ENCODE results near the gene ANXA3. TPM values are rescaled to one million over a fixed set of nuclear protein-coding genes. Genes with fewer than 3 reads are reported as not detected.

Gene ANXA3
- total RNA-seq, 2 donors from 2014 or later = 17.9 to 24.0 TPM

GRCh38 chr4:78634011-78634664, 82.6 kb downstream of the ANXA3 start:
- Histone ChIP-seq H3K9me3 (no peaks in the 10 kb centered on the region), H3K27me3 (replicated peaks; ENCODE audit: insufficient read depth) (no peaks in the 10 kb centered on the region), H3K4me1 (ENCODE audit: control insufficient read depth in 1 of 2, low read depth in 2 of 2) (peaks cover 8 to 20% of the 10 kb centered on the region in 2 donors), H3K4me3 (peak overlapping the region; percentile 18), H3K27ac (peak overlapping the region; percentile 52 to 83), H3K36me3 (no peaks in the 10 kb centered on the region)
- DNase-seq (ENCODE audit: low spot score) (peak; percentile 38), ATAC-seq (ENCODE audit: insufficient number of reproducible peaks, low FRiP score, low read depth) (peak; percentile 94)
- TF ChIP-seq, protein P1, sequence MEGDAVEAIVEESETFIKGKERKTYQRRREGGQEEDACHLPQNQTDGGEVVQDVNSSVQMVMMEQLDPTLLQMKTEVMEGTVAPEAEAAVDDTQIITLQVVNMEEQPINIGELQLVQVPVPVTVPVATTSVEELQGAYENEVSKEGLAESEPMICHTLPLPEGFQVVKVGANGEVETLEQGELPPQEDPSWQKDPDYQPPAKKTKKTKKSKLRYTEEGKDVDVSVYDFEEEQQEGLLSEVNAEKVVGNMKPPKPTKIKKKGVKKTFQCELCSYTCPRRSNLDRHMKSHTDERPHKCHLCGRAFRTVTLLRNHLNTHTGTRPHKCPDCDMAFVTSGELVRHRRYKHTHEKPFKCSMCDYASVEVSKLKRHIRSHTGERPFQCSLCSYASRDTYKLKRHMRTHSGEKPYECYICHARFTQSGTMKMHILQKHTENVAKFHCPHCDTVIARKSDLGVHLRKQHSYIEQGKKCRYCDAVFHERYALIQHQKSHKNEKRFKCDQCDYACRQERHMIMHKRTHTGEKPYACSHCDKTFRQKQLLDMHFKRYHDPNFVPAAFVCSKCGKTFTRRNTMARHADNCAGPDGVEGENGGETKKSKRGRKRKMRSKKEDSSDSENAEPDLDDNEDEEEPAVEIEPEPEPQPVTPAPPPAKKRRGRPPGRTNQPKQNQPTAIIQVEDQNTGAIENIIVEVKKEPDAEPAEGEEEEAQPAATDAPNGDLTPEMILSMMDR (IDR thresholded peaks at IDR 0.05) = no peak

DNA sequence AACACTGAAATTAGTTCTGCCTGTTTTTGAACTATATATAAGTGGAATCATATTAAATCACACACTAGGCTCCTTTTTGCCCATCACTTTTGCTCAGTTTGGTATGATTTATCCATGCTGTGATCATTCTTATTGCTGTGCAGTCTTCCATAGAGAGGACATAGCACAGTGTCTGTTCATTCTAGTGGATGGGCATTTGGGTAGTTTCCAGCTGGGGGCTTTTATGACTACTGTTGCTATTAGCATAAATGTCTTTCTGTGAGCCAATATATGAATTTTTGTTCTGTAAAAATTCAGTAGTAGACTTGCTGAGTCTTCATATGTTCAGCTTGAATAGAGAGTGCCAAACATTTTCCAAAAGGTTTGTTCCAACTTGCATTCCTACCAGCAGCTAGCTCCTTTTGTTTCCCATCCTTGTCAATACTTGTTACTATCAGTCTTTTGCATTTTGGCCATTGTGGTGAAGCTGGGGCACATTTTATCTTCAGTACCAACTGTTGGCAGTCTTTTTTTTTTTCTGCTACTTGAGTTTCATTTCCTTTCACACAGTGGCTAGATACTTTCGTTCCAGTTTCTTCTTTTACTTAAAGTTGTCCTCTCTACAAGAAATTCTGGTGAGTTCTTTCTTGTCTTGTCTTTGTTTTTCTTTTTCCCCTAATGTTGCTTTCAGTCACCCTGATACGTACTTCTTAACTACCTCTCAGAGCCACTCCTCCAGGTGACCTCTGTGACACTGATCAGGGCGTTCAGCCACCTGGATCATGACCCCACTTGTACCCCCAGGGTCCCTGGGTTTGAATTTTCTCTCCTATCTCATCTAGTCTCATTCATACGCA, 87.0 kb downstream of the ANXA3 start:
- no peaks in the 10 kb centered on the region for H3K27me3 ChIP-seq (replicated peaks; ENCODE audit: insufficient read depth)
- no peak for DNase-seq (ENCODE audit: low spot score)
- H3K27ac ChIP-seq = no peak overlapping the region
- no peaks in the 10 kb centered on the region for H3K36me3 ChIP-seq
- TF ChIP-seq, protein P1 (IDR thresholded peaks at IDR 0.05) = no peak
- ATAC-seq (ENCODE audit: insufficient number of reproducible peaks, low FRiP score, low read depth) = no peak
- H3K9me3 ChIP-seq = no peaks in the 10 kb centered on the region
- H3K4me1 ChIP-seq (ENCODE audit: control insufficient read depth in 1 of 2, low read depth in 2 of 2) = peaks cover 3 to 12% of the 10 kb centered on the region in 2 donors
- H3K4me3 ChIP-seq = no peak overlapping the region

DNA sequence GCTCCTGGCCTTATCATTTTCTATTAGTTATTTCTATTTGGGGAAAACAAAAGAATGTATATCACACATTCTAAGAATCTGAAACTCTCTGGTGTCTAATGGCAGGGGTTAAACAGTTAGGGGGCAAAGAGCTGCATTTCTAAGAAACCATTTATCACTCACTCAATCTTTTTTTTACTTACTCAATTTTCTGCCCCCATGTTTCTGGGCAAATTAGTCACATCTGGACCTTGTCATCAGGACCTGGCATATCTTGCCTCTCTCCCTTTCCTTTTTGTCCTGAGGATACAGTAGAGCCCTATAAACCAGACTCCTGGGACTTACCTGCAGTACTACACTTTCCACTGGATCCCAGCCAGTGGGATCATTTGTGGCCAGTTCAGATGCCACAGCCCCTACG, 89.1 kb downstream of the ANXA3 start:
- DNase-seq (ENCODE audit: low spot score) (no peak), ATAC-seq (ENCODE audit: insufficient number of reproducible peaks, low FRiP score, low read depth) (no peak)
- no peak overlapping the region for H3K27ac ChIP-seq
- no peaks in the 10 kb centered on the region for H3K9me3 ChIP-seq
- no peaks in the 10 kb centered on the region for H3K36me3 ChIP-seq
- H3K4me1 ChIP-seq (ENCODE audit: control insufficient read depth in 1 of 2, low read depth in 2 of 2) = peaks cover 8 to 14% of the 10 kb centered on the region in 2 donors
- TF ChIP-seq, protein P1 (IDR thresholded peaks at IDR 0.05) = no peak
- no peaks in the 10 kb centered on the region for H3K27me3 ChIP-seq (replicated peaks; ENCODE audit: insufficient read depth)
- no peak overlapping the region for H3K4me3 ChIP-seq

DNA sequence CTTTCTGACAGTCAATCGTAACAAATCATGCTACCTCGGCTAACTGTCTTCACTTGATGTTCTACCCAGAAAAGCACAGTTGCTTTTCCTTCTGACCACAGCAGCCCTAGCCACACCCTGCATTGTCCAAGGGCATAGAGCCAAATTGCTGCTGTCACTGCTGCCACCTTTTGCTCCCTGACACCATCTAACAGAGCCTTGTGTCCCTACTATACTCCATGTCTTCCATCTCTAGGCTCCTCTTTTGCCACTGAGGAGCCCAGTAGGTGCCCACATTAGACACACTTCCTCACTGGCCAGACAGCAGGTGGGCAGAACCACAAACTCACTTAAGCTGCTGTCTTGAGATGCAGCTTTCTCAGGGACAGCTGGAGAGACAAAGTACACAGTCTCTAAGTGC, 91.4 kb downstream of the ANXA3 start:
- no peak for ATAC-seq (ENCODE audit: insufficient number of reproducible peaks, low FRiP score, low read depth)
- no peak for DNase-seq (ENCODE audit: low spot score)
- peaks cover 8 to 22% of the 10 kb centered on the region in 2 donors for H3K4me1 ChIP-seq (ENCODE audit: control insufficient read depth in 1 of 2, low read depth in 2 of 2)
- TF ChIP-seq, protein P1 (IDR thresholded peaks at IDR 0.05) = no peak
- no peaks in the 10 kb centered on the region for H3K9me3 ChIP-seq
- no peak overlapping the region for H3K4me3 ChIP-seq
- H3K27ac ChIP-seq = no peak overlapping the region
- H3K27me3 ChIP-seq (replicated peaks; ENCODE audit: insufficient read depth) = no peaks in the 10 kb centered on the region
- no peaks in the 10 kb centered on the region for H3K36me3 ChIP-seq

DNA sequence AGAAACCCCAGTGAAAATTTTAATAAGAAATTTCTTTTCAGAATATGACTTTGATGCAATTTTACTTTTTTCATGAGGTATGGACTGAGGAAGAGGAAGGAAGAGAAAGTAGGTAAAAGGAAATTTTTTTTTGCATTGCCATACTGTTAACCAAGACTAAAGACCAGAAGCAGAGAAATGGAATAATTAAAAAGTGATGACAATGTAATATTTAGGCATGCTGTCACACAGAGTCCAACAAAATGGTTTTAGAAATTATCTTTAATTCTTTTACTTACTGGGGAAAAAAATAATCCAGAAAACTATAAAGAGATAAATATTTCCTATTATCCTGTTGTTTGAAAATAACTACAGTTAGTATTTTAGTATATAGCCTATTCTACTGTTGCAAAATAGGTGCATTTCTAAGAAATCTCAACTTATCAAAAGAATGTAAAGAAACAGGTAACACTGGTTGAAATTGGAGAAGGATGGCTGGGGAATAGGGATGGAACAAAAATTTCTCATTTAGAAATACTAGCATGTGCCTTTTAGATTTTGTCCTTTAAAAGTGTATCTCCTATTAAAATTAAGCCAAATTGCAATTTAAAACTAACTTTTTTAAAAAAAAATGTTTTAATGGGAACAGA, 92.6 kb downstream of the ANXA3 start:
- H3K36me3 ChIP-seq = no peaks in the 10 kb centered on the region
- no peak for ATAC-seq (ENCODE audit: insufficient number of reproducible peaks, low FRiP score, low read depth)
- no peaks in the 10 kb centered on the region for H3K27me3 ChIP-seq (replicated peaks; ENCODE audit: insufficient read depth)
- DNase-seq (ENCODE audit: low spot score) = no peak
- TF ChIP-seq, protein P1 (IDR thresholded peaks at IDR 0.05) = no peak
- peaks cover 8 to 22% of the 10 kb centered on the region in 2 donors for H3K4me1 ChIP-seq (ENCODE audit: control insufficient read depth in 1 of 2, low read depth in 2 of 2)
- H3K9me3 ChIP-seq = no peaks in the 10 kb centered on the region
- no peak overlapping the region for H3K27ac ChIP-seq
- no peak overlapping the region for H3K4me3 ChIP-seq

Measured in thoracic aorta (tissue), 2 donors.